Pancreas (tissue), 10 donors: ENCODE measurements around the gene CFAP141. TPM values are rescaled to one million over a fixed set of nuclear protein-coding genes. Genes with fewer than 3 reads are reported as not detected.

Experiments
- ATAC-seq, 4 donors: fragments of 200-7000 bp; cut with Tn5 transposase; one replicate each; pipeline versions ENCODE4 v1.8.0 to v1.9.1; 2020; ENCODE audit warnings: mild to moderate bottlenecking in 4 of 4, moderate library complexity in 4 of 4
- DNase-seq, 6 donors: peaks; one replicate each; pipeline ENCODE4 v3.0.0-alpha.2; 2020
- FAIRE-seq: peaks from 2 replicates; lab custom pipeline; 2012; peaks lifted over from hg19 to GRCh38; lab: Jason Lieb, UNC
- H3K27ac ChIP-seq, 4 donors: fragments of 200-600 bp; sonication (generic); 1 replicate in 3 of 4; 2 replicates in 1 of 4; pipeline versions ENCODE4 v1.5.0 to v1.8.0; 2020
- H3K27me3 ChIP-seq, 4 donors: fragments of 200-600 bp; one replicate each; pipeline ENCODE4 v1.8.0; 2021
- H3K36me3 ChIP-seq, 3 donors: fragments of 200-600 bp; sonication (generic) in 1 of 3; one replicate each; pipeline versions ENCODE4 v1.5.0 to v1.8.0; 2020 to 2021
- H3K4me1 ChIP-seq, 3 donors: fragments of 200-600 bp; one replicate each; pipeline ENCODE4 v1.8.0; 2021
- H3K4me3 ChIP-seq, 4 donors: fragments of 200-600 bp; sonication (generic) in 2 of 4; one replicate each; pipeline versions ENCODE4 v1.5.0 to v1.8.0; 2020 to 2021
- H3K9me3 ChIP-seq, 4 donors: fragments of 200-600 bp; one replicate each; pipeline ENCODE4 v1.8.0; 2021
- CTCF ChIP-seq, 4 donors: fragments of 200-600 bp; sonication (generic) in 3 of 4; IDR thresholded peaks; one replicate each; pipeline versions ENCODE4 v1.5.0 to v1.8.0; 2021; ENCODE audit warnings: antibody characterized with exemption in 4 of 4
- WGBS, 2 donors: extraction: QIAGEN DNeasy Blood & Tissue Kit; methylation state at CpG; one replicate each; pipeline ENCODE4 v1.1.7; 2013; 5-methylcytosine and 5-hydroxymethylcytosine counted together
- intact Hi-C, 3 donors: fragments of 100-400 bp; cut with DNase I; formaldehyde crosslinking; loops; one replicate each; pipeline versions ENCODE4 v1.11.1 to v1.14.2; 2022
- polyA plus RNA-seq, 2 donors: library from polyadenylated mRNA; stranded (reverse); fragments of 200-250 nt; gene quantifications; one replicate each; pipeline ENCODE4 v1.2.3, GENCODE V29; 2013
- total RNA-seq, 6 donors: library from RNA; stranded (reverse); fragmentation: NEBNext Ultra II Directional in 4 of 6; extraction: Animal tissue kit (Norgen Biotek cat#: 25700) in 4 of 6; gene quantifications; one replicate each; pipeline versions ENCODE4 v1.2.1 to v1.2.4, GENCODE V29; 2021 to 2023
- donor health status: healthy with polysubstance abuse.
- donor health status: DM: no; HTN: no; CAD: no; lungs with moderate emphysema.
- donor health status: DM: no; HTN: no; CAD: no.
- donor health status: control.
- donor health status: control.
- donor health status: Bipolar disorder and iron deficiency.
- donor health status: DM: yes; HTN: yes; CAD: no.
- donor health status: DM: no; HTN: no; CAD: no.
- donor health status: DM: no; HTN: no; CAD: no.
- donor health status: DM: yes; HTN: yes; CAD: no.

The CFAP141 gene
- total and polyA plus RNA-seq, 8 donors: 0.52 TPM; not detected in 7

DNA sequence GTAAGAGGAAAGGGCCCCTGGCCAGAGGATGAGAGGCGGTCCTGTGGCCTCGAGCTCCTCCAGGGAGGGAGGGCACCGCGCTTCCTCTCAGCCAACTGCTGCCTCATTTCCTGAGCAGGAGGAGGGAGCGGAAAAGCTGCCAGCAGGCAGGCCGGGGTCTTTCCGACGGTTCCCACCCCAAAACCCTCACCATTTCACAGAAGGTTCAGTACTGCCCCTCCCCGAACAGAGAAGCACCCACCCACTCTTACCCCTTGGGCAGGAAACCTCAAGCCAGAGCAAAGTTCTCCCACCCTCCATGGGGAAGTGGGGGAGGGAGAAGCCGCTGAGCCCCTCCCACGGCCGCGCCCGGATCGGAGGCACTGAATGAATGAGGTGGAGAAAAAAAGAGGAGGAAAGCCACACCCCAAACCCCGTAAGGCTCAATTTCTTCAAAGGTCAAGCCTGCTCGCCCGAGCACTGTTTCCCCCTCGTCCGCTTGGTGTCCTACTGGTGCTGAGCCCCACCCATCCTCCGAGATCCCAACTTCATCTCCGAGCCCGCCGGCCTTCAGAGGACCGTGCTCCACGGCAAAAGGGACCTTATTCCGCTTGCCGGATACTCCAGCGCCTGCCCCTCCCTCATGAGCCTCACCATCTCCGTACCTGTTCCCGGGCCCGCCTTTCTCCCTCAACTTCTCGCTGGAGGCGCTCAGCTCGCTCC is 23.6 kb downstream of the CFAP141 start:
- Histone ChIP-seq H3K27ac (peak overlapping the region; percentile 70 to 90 (median 80)), H3K4me3 (peak overlapping the region; percentile 56 to 96 (median 78)), H3K27me3 (no peaks in the 10 kb centered on the region), H3K4me1 (peaks cover 23 to 49% (median 43%) of the 10 kb centered on the region in 3 donors), H3K36me3 (no peaks in the 10 kb centered on the region), H3K9me3 (no peaks in the 10 kb centered on the region)
- FAIRE-seq (no peak), ATAC-seq (peak; percentile 25 to 66 (median 37)), DNase-seq (peak; percentile 50 to 82 (median 66))
- intact Hi-C loops: no loop called here
- no peak for TF ChIP-seq CTCF (IDR thresholded peaks at IDR 0.05)
- 0% methylated on average over 30 to 35 of the region's 35 CpGs for WGBS, 2 donors

- DNase-seq (no peak), FAIRE-seq (no peak), ATAC-seq (no peak)
- intact Hi-C loops: no loop called here
- peak overlapping the region in 3 of 4 donors; percentile 70 to 90 (median 81) for H3K27ac ChIP-seq
- peaks cover 23 to 51% (median 37%) of the 10 kb centered on the region in 3 donors for H3K4me1 ChIP-seq
- no peaks in the 10 kb centered on the region for H3K27me3 ChIP-seq
- no peak for TF ChIP-seq CTCF (IDR thresholded peaks at IDR 0.05)
- no peaks in the 10 kb centered on the region for H3K9me3 ChIP-seq
- no peaks in the 10 kb centered on the region for H3K36me3 ChIP-seq
- 0% methylated on average over 6 of the region's 6 CpGs for WGBS, 2 donors
- peak overlapping the region; percentile 56 to 96 (median 78) for H3K4me3 ChIP-seq
Measured at GRCh38 chr1:154181944-154182343, 24.2 kb downstream of the CFAP141 start.

DNA sequence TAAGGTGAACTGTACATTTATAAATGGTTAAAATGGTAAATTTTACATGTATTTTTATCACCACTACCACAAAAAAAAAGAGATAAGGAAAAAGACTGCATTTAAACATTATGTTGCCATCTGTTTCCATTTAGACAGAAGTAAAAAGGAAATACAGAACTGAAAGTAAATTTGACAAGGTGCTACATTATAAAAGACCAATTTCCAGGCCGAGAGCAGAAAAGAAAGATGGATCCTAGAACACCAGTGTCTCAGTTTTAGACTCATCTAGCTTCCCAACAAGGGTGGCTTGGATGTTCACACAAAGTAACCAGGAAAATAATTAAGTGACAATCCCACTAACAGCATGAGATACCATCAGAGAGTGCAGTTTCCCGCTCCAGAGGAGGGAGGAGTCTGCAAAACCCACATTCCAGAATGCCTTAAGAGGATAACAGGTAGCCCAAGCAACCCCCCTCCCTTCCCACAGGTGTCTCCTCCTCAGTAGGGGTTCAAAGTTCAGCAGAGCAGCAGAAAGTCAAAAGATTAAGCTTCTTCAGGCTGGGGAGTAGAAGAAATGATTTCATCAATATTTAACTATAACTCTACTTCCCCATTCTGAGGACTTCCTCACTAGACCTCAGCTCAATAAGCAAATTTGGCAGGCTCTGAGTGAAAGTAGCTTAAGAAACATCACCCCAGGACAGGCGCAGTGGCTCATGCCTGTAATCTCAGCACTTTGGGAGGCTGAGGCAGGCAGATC is 26.0 kb downstream of the CFAP141 start:
- no peaks in the 10 kb centered on the region for H3K9me3 ChIP-seq
- no peaks in the 10 kb centered on the region for H3K27me3 ChIP-seq
- FAIRE-seq: no peak
- no peaks in the 10 kb centered on the region for H3K36me3 ChIP-seq
- no peak for TF ChIP-seq CTCF (IDR thresholded peaks at IDR 0.05)
- H3K4me3 ChIP-seq: peak overlapping the region in 1 of 4 donors; percentile 87
- intact Hi-C loops: no loop called here
- DNase-seq: no peak
- peaks cover 23 to 59% (median 31%) of the 10 kb centered on the region in 3 donors for H3K4me1 ChIP-seq
- H3K27ac ChIP-seq: peak overlapping the region in 2 of 4 donors; percentile 42 to 66
- no peak for ATAC-seq
- WGBS, 2 donors: 50 to 66% methylated on average over 3 of the region's 3 CpGs

DNA sequence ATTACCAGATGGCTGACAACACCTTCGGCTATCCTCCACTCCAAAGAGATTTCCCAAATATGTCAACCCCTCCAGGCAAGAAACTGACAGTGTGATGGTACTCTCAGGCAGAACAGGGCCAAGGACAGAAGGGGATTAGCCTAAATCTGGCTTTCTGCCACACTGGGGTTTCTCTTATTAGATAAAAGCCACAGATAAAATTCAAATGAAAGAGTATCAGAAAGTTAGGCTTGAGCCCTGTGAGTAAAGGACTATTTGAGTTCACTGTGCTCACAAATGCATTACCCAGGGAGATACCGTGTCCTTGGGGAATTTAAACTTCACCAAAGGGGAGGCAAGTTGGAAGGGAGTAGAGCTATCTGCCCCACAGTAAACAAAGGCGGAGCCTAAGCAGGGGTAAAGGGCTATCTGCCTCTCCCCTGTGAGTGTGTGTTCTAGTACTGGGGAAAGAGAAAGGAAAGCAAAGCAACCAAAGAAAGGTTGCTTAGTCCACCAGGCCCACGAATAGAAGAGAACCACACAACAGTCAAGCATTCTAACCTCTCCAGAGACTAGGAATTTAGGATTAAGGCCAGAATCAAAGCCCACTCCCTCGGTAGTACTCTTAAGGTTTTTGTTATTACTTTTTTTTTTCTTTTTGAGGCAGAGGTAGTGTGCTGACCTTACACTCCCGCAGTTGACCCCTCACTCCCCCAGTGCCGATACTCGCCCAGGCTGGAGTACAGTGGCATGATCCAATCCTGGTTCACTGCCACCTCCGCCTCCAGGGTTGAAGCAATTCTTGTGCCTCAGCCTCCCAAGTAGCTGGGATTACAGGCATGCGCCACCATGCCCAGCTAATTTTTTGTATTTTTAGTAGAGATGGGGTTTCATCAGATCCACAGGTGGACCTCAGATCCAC is 27.0 kb downstream of the CFAP141 start:
- DNase-seq (peak in 2 of 6 donors; percentile 31 to 54), ATAC-seq (peak in 2 of 4 donors; percentile 29 to 40), FAIRE-seq (no peak)
- H3K4me3 ChIP-seq: no peak overlapping the region
- H3K4me1 ChIP-seq: peaks cover 23 to 59% (median 31%) of the 10 kb centered on the region in 3 donors
- no peak for TF ChIP-seq CTCF (IDR thresholded peaks at IDR 0.05)
- no peaks in the 10 kb centered on the region for H3K9me3 ChIP-seq
- peak overlapping the region; percentile 3 to 66 (median 36) for H3K27ac ChIP-seq
- 43 to 49% methylated on average over 10 of the region's 10 CpGs for WGBS, 2 donors
- intact Hi-C loops: no loop called here
- H3K27me3 ChIP-seq: no peaks in the 10 kb centered on the region
- H3K36me3 ChIP-seq: no peaks in the 10 kb centered on the region
